Body of pancreas (tissue), 4 donors: Measurements from ENCODE around the gene FIS1. TPM values are rescaled to one million over a fixed set of nuclear protein-coding genes. Genes with fewer than 3 reads are reported as not detected.

Experiments
- ATAC-seq: fragments of 150-250 bp; one replicate; pipeline ENCODE4 v1.9.1; 2016
- DNase-seq, 4 donors: peaks; one replicate each; pipeline ENCODE4 v3.0.0-alpha.2; 2019
- H3K27ac ChIP-seq, 4 donors: fragments of 200-600 bp; sonication (generic); 1 replicate in 3 of 4; 2 replicates in 1 of 4; pipeline versions ENCODE4 v1.5.1 to v1.6.1; 2016 to 2019; ENCODE audit warnings: mild to moderate bottlenecking in 1 of 4, mixed read lengths in 1 of 4, moderate library complexity in 1 of 4
- H3K27me3 ChIP-seq, 2 donors: fragments of 200-600 bp; sonication (generic); one replicate each; pipeline ENCODE4 v1.6.0; 2016; ENCODE audit warnings: mild to moderate bottlenecking in 1 of 2
- H3K36me3 ChIP-seq, 2 donors: fragments of 200-600 bp; sonication (generic); replicated peaks in 1 of 2; 2 replicates each; pipeline ENCODE4 v1.5.1; 2016; ENCODE audit warnings: low read depth in 2 of 2; ENCODE audit not compliant: insufficient read depth in 1 of 2
- H3K4me1 ChIP-seq: fragments of 200-600 bp; sonication (generic); one replicate; pipeline ENCODE4 v1.6.0; 2016
- H3K4me3 ChIP-seq, 2 donors: fragments of 200-600 bp; sonication (generic); 1 replicate in 1 of 2; 2 replicates in 1 of 2; pipeline ENCODE4 v1.5.1; 2016 to 2019
- H3K9me3 ChIP-seq, 3 donors: fragments of 200-600 bp; sonication (generic); 1 replicate in 2 of 3; 2 replicates in 1 of 3; pipeline ENCODE4 v1.5.1; 2016
- CTCF ChIP-seq, 7 experiments: fragments of 450-650 bp in 4 of 7; fragments of 200-600 bp in 3 of 7; sonication (generic) in 3 of 7; IDR thresholded peaks; one replicate each; pipeline ENCODE4 v1.5.1; 2016 to 2019; ENCODE audit warnings: antibody characterized with exemption in 7 of 7
- POLR2A ChIP-seq, 3 donors: fragments of 450-650 bp; IDR thresholded peaks; one replicate each; pipeline ENCODE4 v1.6.1; 2016; ENCODE audit warnings: antibody characterized with exemption in 3 of 3, mild to moderate bottlenecking in 2 of 3
- WGBS, 2 donors: methylation state at CpG; one replicate each; pipeline ENCODE4 v1.1.5; 2017; 5-methylcytosine and 5-hydroxymethylcytosine counted together
- intact Hi-C: fragments of 100-400 bp; cut with DNase I; formaldehyde crosslinking; loops from one replicate; pipeline ENCODE4 v1.15.1; 2023
- total RNA-seq, 2 donors: library from RNA; depleted of rRNA; stranded (reverse); fragments of >200 nt; gene quantifications; one replicate each; pipeline ENCODE4 v1.1.0, GENCODE V29; 2016

Gene FIS1
- total RNA-seq, 2 donors from 2014 or later = 88.2 to 148 TPM

- Histone ChIP-seq H3K4me1 (peaks cover 24% of the 10 kb centered on the region), H3K4me3 (peak overlapping the region; percentile 73 to 93), H3K9me3 (no peaks in the 10 kb centered on the region), H3K36me3 (no peaks in the 10 kb centered on the region), H3K27me3 (no peaks in the 10 kb centered on the region), H3K27ac (peak overlapping the region; percentile 42 to 85 (median 72))
- WGBS, 2 donors = 0 to 1% methylated on average over 33 to 55 of the region's 55 CpGs
- intact Hi-C loops = no loop called here
- peak in 2 of 3 donors; percentile 68 to 75 for TF ChIP-seq POLR2A (IDR thresholded peaks at IDR 0.05)
- no peak for TF ChIP-seq CTCF (IDR thresholded peaks at IDR 0.05)
- peak; percentile 98 to 99 (median 98) for DNase-seq
- ATAC-seq = peak; percentile 100
Observed at GRCh38 chr7:101251871-101252659, 7.2 kb upstream of the FIS1 start.

GRCh38 chr7:101250324-101250723, 5.4 kb upstream of the FIS1 start:
- DNase-seq (no peak), ATAC-seq (no peak)
- Histone ChIP-seq H3K36me3 (no peaks in the 10 kb centered on the region), H3K27ac (no peak overlapping the region), H3K4me3 (no peak overlapping the region), H3K4me1 (peaks cover 34% of the 10 kb centered on the region), H3K9me3 (no peaks in the 10 kb centered on the region), H3K27me3 (no peaks in the 10 kb centered on the region)
- no peak for TF ChIP-seq POLR2A (IDR thresholded peaks at IDR 0.05)
- TF ChIP-seq CTCF (IDR thresholded peaks at IDR 0.05) = no peak
- WGBS, 2 donors = 87 to 88% methylated on average over 3 of the region's 3 CpGs
- intact Hi-C loops = no loop called here

- no peaks in the 10 kb centered on the region for H3K36me3 ChIP-seq
- 93 to 100% methylated on average over 5 of the region's 5 CpGs for WGBS, 2 donors
- peaks cover 45% of the 10 kb centered on the region for H3K4me1 ChIP-seq
- DNase-seq (no peak), ATAC-seq (no peak)
- no peaks in the 10 kb centered on the region for H3K27me3 ChIP-seq
- TF ChIP-seq POLR2A (IDR thresholded peaks at IDR 0.05) = no peak
- no peak for TF ChIP-seq CTCF (IDR thresholded peaks at IDR 0.05)
- no peak overlapping the region for H3K27ac ChIP-seq
- no peaks in the 10 kb centered on the region for H3K9me3 ChIP-seq
- no peak overlapping the region for H3K4me3 ChIP-seq
- intact Hi-C loops = no loop called here
Observed at GRCh38 chr7:101248276-101248675, 3.4 kb upstream of the FIS1 start.

GRCh38 chr7:101245147-101245668, 327 bp upstream of the FIS1 start:
- no peak for ATAC-seq
- H3K9me3 ChIP-seq = no peaks in the 10 kb centered on the region
- H3K4me3 ChIP-seq = peak overlapping the region; percentile 59 to 90
- intact Hi-C loops = no loop called here
- H3K27me3 ChIP-seq = no peaks in the 10 kb centered on the region
- DNase-seq = no peak
- H3K27ac ChIP-seq = peak overlapping the region; percentile 91 to 95 (median 94)
- WGBS, 2 donors = 29 to 91% methylated on average over 7 to 32 of the region's 32 CpGs
- peaks cover 34% of the 10 kb centered on the region for H3K4me1 ChIP-seq
- H3K36me3 ChIP-seq = no peaks in the 10 kb centered on the region
- TF ChIP-seq POLR2A (IDR thresholded peaks at IDR 0.05) = peak in 2 of 3 donors; percentile 2 to 41
- no peak for TF ChIP-seq CTCF (IDR thresholded peaks at IDR 0.05)
